WTC11 (cell line): ENCODE data around the gene OBSL1. TPM values are rescaled to one million over a fixed set of nuclear protein-coding genes. Genes with fewer than 3 reads are reported as not detected.

ENCODE experiments used
- ATAC-seq: fragments of 200-7000 bp; cut with Tn5 transposase; 2 replicates; pipeline ENCODE4 v1.10.0; 2021; ENCODE audit warnings: mild to moderate bottlenecking, moderate library complexity
- CTCF ChIA-PET: fragments of 300-600 bp; sonication (Branson Sonifier 250); formaldehyde crosslinking; loops from one replicate; lab custom pipeline; 2021; ENCODE audit warnings: antibody characterized with exemption; lab: Charles Lee
- POLR2A ChIA-PET: fragments of 350-600 bp; sonication (Branson Sonifier 250); formaldehyde crosslinking; loops from one replicate; lab custom pipeline; 2021; ENCODE audit warnings: antibody characterized with exemption; lab: Charles Lee
- DNase-seq: peaks from one replicate; pipeline ENCODE4 v3.0.0; 2021; ENCODE audit warnings: low spot score
- H3K27ac Mint-ChIP-seq: 2 replicates; pipeline ENCODE4 v1.8.0; 2021; ENCODE audit warnings: mixed read lengths
- H3K27me3 Mint-ChIP-seq: 2 replicates; pipeline ENCODE4 v1.8.0; 2021; ENCODE audit warnings: low read depth, mild to moderate bottlenecking, moderate library complexity, mixed read lengths
- H3K36me3 Mint-ChIP-seq: 2 replicates; pipeline ENCODE4 v1.8.0; 2021; ENCODE audit warnings: mixed read lengths
- H3K4me1 Mint-ChIP-seq: 2 replicates; pipeline ENCODE4 v1.8.0; 2022; ENCODE audit warnings: mixed read lengths
- H3K4me3 Mint-ChIP-seq: 2 replicates; pipeline ENCODE4 v1.8.0; 2021; ENCODE audit warnings: mild to moderate bottlenecking, moderate library complexity, mixed read lengths
- H3K9me3 Mint-ChIP-seq: 2 replicates; pipeline ENCODE4 v1.8.0; 2021; ENCODE audit warnings: mixed read lengths
- AFF4 ChIP-seq: sonication (generic); formaldehyde crosslinking; IDR thresholded peaks from 2 replicates; pipeline ENCODE4 v1.8.1; 2023; ENCODE audit warnings: mild to moderate bottlenecking, missing genetic modification reagents, borderline replicate concordance
- ARID4B ChIP-seq: sonication (generic); formaldehyde crosslinking; IDR thresholded peaks from 2 replicates; pipeline ENCODE4 v1.8.0; 2023; ENCODE audit warnings: missing genetic modification reagents, mild to moderate bottlenecking, borderline replicate concordance
- E2F1 ChIP-seq: sonication (generic); formaldehyde crosslinking; IDR thresholded peaks from 2 replicates; pipeline ENCODE4 v1.8.0; 2022; ENCODE audit warnings: mild to moderate bottlenecking, missing genetic modification reagents
- E2F5 ChIP-seq: sonication (generic); formaldehyde crosslinking; IDR thresholded peaks from 2 replicates; pipeline ENCODE4 v1.8.1; 2022; ENCODE audit warnings: mild to moderate bottlenecking, moderate library complexity, missing genetic modification reagents
- EMX1 ChIP-seq: fragments of 250-450 bp; sonication (Bioruptor Pico); IDR thresholded peaks from 2 replicates; pipeline ENCODE4 v1.8.0; 2021; ENCODE audit warnings: mild to moderate bottlenecking
- ESRRA ChIP-seq: sonication (generic); formaldehyde crosslinking; IDR thresholded peaks from 2 replicates; pipeline ENCODE4 v1.8.1; 2022; ENCODE audit warnings: mild to moderate bottlenecking, missing genetic modification reagents, borderline replicate concordance
- ETV6 ChIP-seq: sonication (generic); formaldehyde crosslinking; IDR thresholded peaks from 2 replicates; pipeline ENCODE4 v1.8.1; 2022; ENCODE audit warnings: mild to moderate bottlenecking, missing genetic modification reagents
- FOXP1 ChIP-seq: sonication (generic); formaldehyde crosslinking; IDR thresholded peaks from 2 replicates; pipeline ENCODE4 v1.8.0; 2022; ENCODE audit warnings: missing genetic modification reagents, mild to moderate bottlenecking, moderate library complexity, borderline replicate concordance
- FOXP4 ChIP-seq: sonication (generic); formaldehyde crosslinking; IDR thresholded peaks from 2 replicates; pipeline ENCODE4 v1.8.0; 2022; ENCODE audit warnings: mild to moderate bottlenecking, missing genetic modification reagents
- HMGXB4 ChIP-seq: sonication (generic); formaldehyde crosslinking; IDR thresholded peaks from 2 replicates; pipeline ENCODE4 v1.8.1; 2023; ENCODE audit warnings: mild to moderate bottlenecking, moderate library complexity, missing genetic modification reagents
- IRF2 ChIP-seq: sonication (generic); formaldehyde crosslinking; IDR thresholded peaks from 2 replicates; pipeline ENCODE4 v1.8.0; 2022; ENCODE audit warnings: low read depth, missing genetic modification reagents, borderline replicate concordance
- RELA ChIP-seq: sonication (generic); formaldehyde crosslinking; IDR thresholded peaks from 2 replicates; pipeline ENCODE4 v1.8.1; 2022; ENCODE audit warnings: missing genetic modification reagents, mild to moderate bottlenecking, borderline replicate concordance
- RORB ChIP-seq: fragments of 250-450 bp; sonication (Bioruptor Pico); IDR thresholded peaks from 2 replicates; pipeline ENCODE4 v1.9.0; 2021; ENCODE audit warnings: mild to moderate bottlenecking
- SP1 ChIP-seq: sonication (generic); formaldehyde crosslinking; conservative IDR thresholded peaks from 2 replicates; pipeline ENCODE4 v1.8.1; 2022; ENCODE audit warnings: missing genetic modification reagents
- TCF7 ChIP-seq: sonication (generic); formaldehyde crosslinking; IDR thresholded peaks from 2 replicates; pipeline ENCODE4 v1.8.0; 2022; ENCODE audit warnings: mild to moderate bottlenecking, low read depth, missing genetic modification reagents, moderate library complexity
- ZNF281 ChIP-seq: sonication (generic); formaldehyde crosslinking; IDR thresholded peaks from 2 replicates; pipeline ENCODE4 v1.8.0; 2023; ENCODE audit warnings: mild to moderate bottlenecking, missing genetic modification reagents
- total RNA-seq: library from RNA; stranded (reverse); gene quantifications from 3 replicates; pipeline ENCODE4 v1.2.3, GENCODE V29; 2021

OBSL1 gene
- total RNA-seq, 1 experiment from 2014 or later, result 159 TPM

GRCh38 chr2:219574484-219575311 is 3.4 kb upstream of the OBSL1 start (continued):
- no peak for TF ChIP-seq ARID4B (CRISPR knock-in tag)
- TF ChIP-seq FOXP4 (CRISPR knock-in tag), result no peak
- TF ChIP-seq ESRRA (CRISPR knock-in tag), result no peak
- no peak for TF ChIP-seq E2F5 (CRISPR knock-in tag)
- no peak for TF ChIP-seq E2F1 (CRISPR knock-in tag)
- TF ChIP-seq HMGXB4, result no peak
- no peak for TF ChIP-seq ETV6 (CRISPR knock-in tag)
- TF ChIP-seq AFF4, result no peak
- TF ChIP-seq, all 79 proteins: peak for 0

GRCh38 chr2:219573166-219573565 is 1.8 kb upstream of the OBSL1 start:
- CTCF ChIA-PET, result interaction anchor here (0.6 to 4.8 kb wide), 3 partner anchors 12 to 122 kb away, joined by 3 to 66 read pairs (median 4); no protein-coding TSS in a partner anchor
- H3K4me1 Mint-ChIP-seq, result peaks cover 67% of the 10 kb centered on the region
- POLR2A ChIA-PET, result no interaction called here
- H3K27me3 Mint-ChIP-seq, result peaks cover 32% of the 10 kb centered on the region
- H3K36me3 Mint-ChIP-seq, result peaks cover 15% of the 10 kb centered on the region
- no peak overlapping the region for H3K4me3 Mint-ChIP-seq
- ATAC-seq (no peak), DNase-seq (no peak)
- H3K27ac Mint-ChIP-seq, result no peak overlapping the region
- no peaks in the 10 kb centered on the region for H3K9me3 Mint-ChIP-seq
- TF ChIP-seq EMX1 (no peak), RORB (CRISPR knock-in tag) (no peak), TCF7 (no peak), FOXP1 (CRISPR knock-in tag) (no peak), RELA (no peak), IRF2 (CRISPR knock-in tag) (no peak), ESRRA (CRISPR knock-in tag) (no peak), SP1 (CRISPR knock-in tag) (no peak), ZNF281 (CRISPR knock-in tag) (no peak)
